HAP-1 (cell line): ENCODE results near the gene TBC1D19.

ENCODE experiments used
- DNase-seq, 2 experiments: peaks; one replicate each; pipeline ENCODE4 v3.0.0-alpha.2; 2016 to 2020; ENCODE audit warnings: low spot score in 2 of 2
- H3K27me3 ChIP-seq: fragments of 250-450 bp; sonication (Bioruptor Pico); 2 replicates; pipeline ENCODE4 v1.5.1; 2020; ENCODE audit warnings: low read depth, mild to moderate bottlenecking, moderate library complexity
- H3K36me3 ChIP-seq: fragments of 250-450 bp; sonication (Bioruptor Pico); replicated peaks from 2 replicates; pipeline ENCODE4 v1.5.1; 2020; ENCODE audit warnings: mild to moderate bottlenecking
- H3K4me1 ChIP-seq: fragments of 250-450 bp; sonication (Bioruptor Pico); 2 replicates; pipeline ENCODE4 v1.5.1; 2020; ENCODE audit warnings: mild to moderate bottlenecking
- H3K4me3 ChIP-seq: fragments of 250-450 bp; sonication (Bioruptor Pico); 2 replicates; pipeline ENCODE4 v1.5.1; 2020; ENCODE audit warnings: mild to moderate bottlenecking, moderate library complexity
- H3K9me3 ChIP-seq: fragments of 250-450 bp; sonication (Bioruptor Pico); 2 replicates; pipeline ENCODE4 v1.5.1; 2020; ENCODE audit warnings: mild to moderate bottlenecking, moderate library complexity
- in situ Hi-C: fragments of 300-500 bp; cut with MboI; formaldehyde crosslinking; loops from 3 replicates; pipeline ENCODE4 v1.14.3; 2020; ENCODE audit warnings: low sequenced_read_pairs, inconsistent platforms, mixed read lengths

Gene TBC1D19

GRCh38 chr4:26765515-26765914 lies 181.6 kb downstream of the TBC1D19 start:
- no peak for DNase-seq

GRCh38 chr4:26766141-26766540 lies 182.3 kb downstream of the TBC1D19 start:
- Histone ChIP-seq H3K4me3 (no peak overlapping the region), H3K36me3 (no peaks in the 10 kb centered on the region), H3K9me3 (no peaks in the 10 kb centered on the region), H3K4me1 (peaks cover 13% of the 10 kb centered on the region), H3K27me3 (no peaks in the 10 kb centered on the region)
- no peak for DNase-seq
- in situ Hi-C loops, result no loop called here

More at GRCh38 chr4:26765515-26765914, 181.6 kb downstream of the TBC1D19 start:
- H3K27me3 ChIP-seq, result no peaks in the 10 kb centered on the region
- no peaks in the 10 kb centered on the region for H3K9me3 ChIP-seq
- in situ Hi-C loops, result no loop called here
- H3K36me3 ChIP-seq, result no peaks in the 10 kb centered on the region
- no peak overlapping the region for H3K4me3 ChIP-seq
- peaks cover 13% of the 10 kb centered on the region for H3K4me1 ChIP-seq

GRCh38 chr4:26772096-26772873 lies 188.4 kb downstream of the TBC1D19 start:
- H3K36me3 ChIP-seq, result no peaks in the 10 kb centered on the region
- H3K4me1 ChIP-seq, result peaks cover 5% of the 10 kb centered on the region
- H3K27me3 ChIP-seq, result no peaks in the 10 kb centered on the region
- H3K9me3 ChIP-seq, result peaks cover 3% of the 10 kb centered on the region; the same call in 1 of the 2 replicates
- H3K4me3 ChIP-seq, result no peak overlapping the region
- no peak for DNase-seq
- in situ Hi-C loops, result no loop called here

- H3K4me1 ChIP-seq, result no peaks in the 10 kb centered on the region
- H3K27me3 ChIP-seq, result no peaks in the 10 kb centered on the region
- H3K4me3 ChIP-seq, result no peak overlapping the region
- no peaks in the 10 kb centered on the region for H3K36me3 ChIP-seq
- H3K9me3 ChIP-seq, result peaks cover 1% of the 10 kb centered on the region; the same call in 1 of the 2 replicates
- DNase-seq, result no peak
- in situ Hi-C loops, result no loop called here
These were observed 195.3 kb downstream of the TBC1D19 start for GRCh38 chr4:26779224-26779623.

- no peaks in the 10 kb centered on the region for H3K36me3 ChIP-seq
- no peaks in the 10 kb centered on the region for H3K4me1 ChIP-seq
- DNase-seq, result no peak
- no peaks in the 10 kb centered on the region for H3K27me3 ChIP-seq
- H3K4me3 ChIP-seq, result no peak overlapping the region
- in situ Hi-C loops, result no loop called here
- no peaks in the 10 kb centered on the region for H3K9me3 ChIP-seq
These were observed 195.8 kb downstream of the TBC1D19 start for GRCh38 chr4:26779674-26780073.

- Histone ChIP-seq H3K9me3 (no peaks in the 10 kb centered on the region), H3K36me3 (no peaks in the 10 kb centered on the region), H3K4me1 (no peaks in the 10 kb centered on the region), H3K4me3 (no peak overlapping the region), H3K27me3 (no peaks in the 10 kb centered on the region)
- no peak for DNase-seq
- in situ Hi-C loops, result no loop called here
These were observed 196.7 kb downstream of the TBC1D19 start for GRCh38 chr4:26780539-26780938.

- no peaks in the 10 kb centered on the region for H3K36me3 ChIP-seq
- in situ Hi-C loops, result no loop called here
- H3K9me3 ChIP-seq, result no peaks in the 10 kb centered on the region
- no peak for DNase-seq
- no peaks in the 10 kb centered on the region for H3K27me3 ChIP-seq
- no peaks in the 10 kb centered on the region for H3K4me1 ChIP-seq
- H3K4me3 ChIP-seq, result no peak overlapping the region
These were observed 198.4 kb downstream of the TBC1D19 start for GRCh38 chr4:26782168-26782829.

- H3K4me1 ChIP-seq, result no peaks in the 10 kb centered on the region
- in situ Hi-C loops, result no loop called here
- DNase-seq, result no peak
These were observed 198.9 kb downstream of the TBC1D19 start for GRCh38 chr4:26782830-26783202.

GRCh38 chr4:26784207-26784865 lies 200.5 kb downstream of the TBC1D19 start:
- in situ Hi-C loops, result no loop called here
- Histone ChIP-seq H3K4me3 (no peak overlapping the region), H3K27me3 (no peaks in the 10 kb centered on the region), H3K4me1 (no peaks in the 10 kb centered on the region), H3K36me3 (no peaks in the 10 kb centered on the region), H3K9me3 (no peaks in the 10 kb centered on the region)
- DNase-seq, result no peak

More at GRCh38 chr4:26782830-26783202, 198.9 kb downstream of the TBC1D19 start:
- H3K36me3 ChIP-seq, result no peaks in the 10 kb centered on the region
- no peaks in the 10 kb centered on the region for H3K27me3 ChIP-seq
- no peaks in the 10 kb centered on the region for H3K9me3 ChIP-seq
- no peak overlapping the region for H3K4me3 ChIP-seq

- in situ Hi-C loops, result no loop called here
- no peaks in the 10 kb centered on the region for H3K4me1 ChIP-seq
- no peaks in the 10 kb centered on the region for H3K9me3 ChIP-seq
These were observed 201.4 kb downstream of the TBC1D19 start for GRCh38 chr4:26785312-26785711.

GRCh38 chr4:26785810-26786209 lies 201.9 kb downstream of the TBC1D19 start:
- no peaks in the 10 kb centered on the region for H3K36me3 ChIP-seq
- no peak overlapping the region for H3K4me3 ChIP-seq
- in situ Hi-C loops, result no loop called here
- H3K9me3 ChIP-seq, result no peaks in the 10 kb centered on the region
- H3K4me1 ChIP-seq, result no peaks in the 10 kb centered on the region
- peak in 1 of 2 experiments; percentile 19 for DNase-seq
- no peaks in the 10 kb centered on the region for H3K27me3 ChIP-seq

More at GRCh38 chr4:26785312-26785711, 201.4 kb downstream of the TBC1D19 start:
- H3K27me3 ChIP-seq, result no peaks in the 10 kb centered on the region
- H3K36me3 ChIP-seq, result no peaks in the 10 kb centered on the region
- no peak for DNase-seq
- H3K4me3 ChIP-seq, result no peak overlapping the region

- Histone ChIP-seq H3K36me3 (no peaks in the 10 kb centered on the region), H3K4me1 (no peaks in the 10 kb centered on the region), H3K27me3 (no peaks in the 10 kb centered on the region), H3K9me3 (no peaks in the 10 kb centered on the region), H3K4me3 (no peak overlapping the region)
- in situ Hi-C loops, result no loop called here
- no peak for DNase-seq
These were observed 203.0 kb downstream of the TBC1D19 start for GRCh38 chr4:26786916-26787315.

GRCh38 chr4:26787461-26788340 lies 203.8 kb downstream of the TBC1D19 start:
- H3K36me3 ChIP-seq, result no peaks in the 10 kb centered on the region
- in situ Hi-C loops, result no loop called here
- H3K4me3 ChIP-seq, result no peak overlapping the region
- no peaks in the 10 kb centered on the region for H3K27me3 ChIP-seq
- no peaks in the 10 kb centered on the region for H3K9me3 ChIP-seq
- DNase-seq, result peak in 1 of 2 experiments; percentile 28
- no peaks in the 10 kb centered on the region for H3K4me1 ChIP-seq
